Hepatocyte (in vitro differentiated cells): Measurements from ENCODE around the gene WDR19. TPM values are rescaled to one million over a fixed set of nuclear protein-coding genes. Genes with fewer than 3 reads are reported as not detected.

Experiments used
- DNase-seq: peaks from one replicate; pipeline ENCODE4 v3.0.0-alpha.2; 2016; ENCODE audit warnings: low spot score
- H2AFZ ChIP-seq: fragments of 200-600 bp; sonication (generic); 2 replicates; pipeline ENCODE4 v1.6.0; 2016; ENCODE audit warnings: antibody characterized with exemption, mild to moderate bottlenecking
- H3K27ac ChIP-seq: fragments of 200-600 bp; sonication (generic); 2 replicates; pipeline ENCODE4 v1.5.1; 2016; ENCODE audit warnings: mild to moderate bottlenecking
- H3K27me3 ChIP-seq: fragments of 200-600 bp; sonication (generic); 2 replicates; pipeline ENCODE4 v1.6.1; 2016
- H3K36me3 ChIP-seq: fragments of 200-600 bp; sonication (generic); replicated peaks from 2 replicates; pipeline ENCODE4 v1.5.1; 2016; ENCODE audit warnings: low read depth; ENCODE audit not compliant: insufficient read depth
- H3K4me1 ChIP-seq: fragments of 200-600 bp; sonication (generic); 2 replicates; pipeline ENCODE4 v1.5.1; 2016; ENCODE audit warnings: mild to moderate bottlenecking, moderate library complexity; ENCODE audit not compliant: insufficient read depth
- H3K4me2 ChIP-seq: fragments of 200-600 bp; sonication (generic); 2 replicates; pipeline ENCODE4 v1.6.0; 2016
- H3K4me3 ChIP-seq: fragments of 200-600 bp; sonication (generic); 2 replicates; pipeline ENCODE4 v1.5.1; 2016; ENCODE audit warnings: mild to moderate bottlenecking
- H3K79me2 ChIP-seq: fragments of 200-600 bp; sonication (generic); 2 replicates; pipeline ENCODE4 v1.6.0; 2017; ENCODE audit warnings: mild to moderate bottlenecking
- H3K9me2 ChIP-seq: fragments of 200-600 bp; sonication (generic); replicated peaks from 2 replicates; pipeline ENCODE4 v1.6.0; 2017; ENCODE audit warnings: mild to moderate bottlenecking; ENCODE audit not compliant: insufficient read depth
- H3K9me3 ChIP-seq: fragments of 200-600 bp; sonication (generic); 2 replicates; pipeline ENCODE4 v1.5.1; 2016; ENCODE audit warnings: low read depth, mild to moderate bottlenecking
- H4K20me1 ChIP-seq: fragments of 200-600 bp; sonication (generic); 2 replicates; pipeline ENCODE4 v1.6.0; 2016; ENCODE audit warnings: mild to moderate bottlenecking; ENCODE audit not compliant: insufficient read depth, poor library complexity, severe bottlenecking
- EZH2 ChIP-seq: fragments of 200-600 bp; sonication (generic); IDR thresholded peaks from 2 replicates; pipeline ENCODE4 v1.6.1; 2016; ENCODE audit warnings: antibody characterized with exemption, mild to moderate bottlenecking, borderline replicate concordance
- EZH2phosphoT487 ChIP-seq: fragments of 200-600 bp; sonication (generic); IDR thresholded peaks from one replicate; pipeline ENCODE4 v1.6.1; 2018; ENCODE audit warnings: antibody characterized with exemption, mild to moderate bottlenecking, low read depth, moderate library complexity; ENCODE audit not compliant: unreplicated experiment, severe bottlenecking
- WGBS: methylation state at CpG from one replicate; pipeline ENCODE4 v1.1.6; 2016; ENCODE audit warnings: low lambda C conversion rate; ENCODE audit errors: missing lambda C conversion rate; 5-methylcytosine and 5-hydroxymethylcytosine counted together
- polyA plus RNA-seq: library from polyadenylated mRNA; unstranded; fragments of >200 nt; fragmentation: Nextera tagmentation; extraction: Ambion mirVana; gene quantifications from 2 replicates; pipeline ENCODE4 v1.2.1, GENCODE V29; 2016
- small RNA-seq: library from RNA; depleted of rRNA; stranded (forward); fragments of <200 nt; gene quantifications from one replicate; pipeline ENCODE3, GENCODE V24; 2014
- total RNA-seq: library from RNA; depleted of rRNA; stranded (reverse); fragments of >200 nt; gene quantifications from 2 replicates; pipeline ENCODE4 v1.2.3, GENCODE V29; 2014
- TF ChIP-seq, protein P1 (sequence below): fragments of 200-600 bp; sonication (generic); IDR thresholded peaks from 2 replicates; pipeline ENCODE4 v1.5.1; 2016; ENCODE audit warnings: antibody characterized with exemption, mild to moderate bottlenecking; ENCODE audit not compliant: poor library complexity

WDR19 gene
- total and polyA plus RNA-seq, 2 experiments from 2014 or later = 13.6 to 30.3 TPM

DNA sequence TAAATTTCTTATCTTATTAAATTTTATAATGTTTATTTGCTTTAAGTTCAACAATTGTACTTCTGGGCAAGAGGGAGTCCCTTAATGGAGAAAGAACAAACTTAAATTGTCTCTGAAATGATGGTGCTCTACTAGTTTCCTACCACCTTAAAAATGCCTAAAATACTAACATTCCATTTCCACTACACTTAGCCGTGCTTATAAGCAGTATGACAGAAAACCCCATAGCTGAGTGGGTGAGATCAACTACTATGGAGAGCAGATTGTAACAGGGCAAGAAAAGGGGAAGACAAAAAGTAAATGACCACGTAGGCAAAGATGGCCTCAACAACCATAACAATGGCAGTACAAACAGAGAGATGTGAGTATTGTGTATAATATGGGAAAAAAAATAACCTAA lies 148.9 kb downstream of the WDR19 start:
- Histone ChIP-seq H3K4me1 (no peaks in the 10 kb centered on the region), H3K9me2 (no peaks in the 10 kb centered on the region), H3K4me3 (no peak overlapping the region), H4K20me1 (no peaks in the 10 kb centered on the region), H3K4me2 (no peak overlapping the region), H2AFZ (no peak overlapping the region), H3K27ac (no peak overlapping the region), H3K36me3 (no peaks in the 10 kb centered on the region), H3K27me3 (no peaks in the 10 kb centered on the region), H3K9me3 (no peaks in the 10 kb centered on the region), H3K79me2 (peaks cover 76% of the 10 kb centered on the region)
- no peak for TF ChIP-seq EZH2phosphoT487
- TF ChIP-seq, protein P1, sequence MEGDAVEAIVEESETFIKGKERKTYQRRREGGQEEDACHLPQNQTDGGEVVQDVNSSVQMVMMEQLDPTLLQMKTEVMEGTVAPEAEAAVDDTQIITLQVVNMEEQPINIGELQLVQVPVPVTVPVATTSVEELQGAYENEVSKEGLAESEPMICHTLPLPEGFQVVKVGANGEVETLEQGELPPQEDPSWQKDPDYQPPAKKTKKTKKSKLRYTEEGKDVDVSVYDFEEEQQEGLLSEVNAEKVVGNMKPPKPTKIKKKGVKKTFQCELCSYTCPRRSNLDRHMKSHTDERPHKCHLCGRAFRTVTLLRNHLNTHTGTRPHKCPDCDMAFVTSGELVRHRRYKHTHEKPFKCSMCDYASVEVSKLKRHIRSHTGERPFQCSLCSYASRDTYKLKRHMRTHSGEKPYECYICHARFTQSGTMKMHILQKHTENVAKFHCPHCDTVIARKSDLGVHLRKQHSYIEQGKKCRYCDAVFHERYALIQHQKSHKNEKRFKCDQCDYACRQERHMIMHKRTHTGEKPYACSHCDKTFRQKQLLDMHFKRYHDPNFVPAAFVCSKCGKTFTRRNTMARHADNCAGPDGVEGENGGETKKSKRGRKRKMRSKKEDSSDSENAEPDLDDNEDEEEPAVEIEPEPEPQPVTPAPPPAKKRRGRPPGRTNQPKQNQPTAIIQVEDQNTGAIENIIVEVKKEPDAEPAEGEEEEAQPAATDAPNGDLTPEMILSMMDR = no peak
- TF ChIP-seq EZH2 = no peak
- no peak for DNase-seq
- WGBS = 89% methylated on average over 2 of the region's 2 CpGs

Small RNA genes within 50 kb of the gene (small RNA-seq; reads per million reads assigned to genes)
- gene RNU6-32P = not detected

Other genes starting within 250 kb of the WDR19 start
- 1.3 TPM in 1 of 2 replicates, not detected in the other for gene TMEM156, start 150.1 kb upstream of the WDR19 start, total RNA-seq
- not detected in 2 replicates for gene TMEM156, start 150.1 kb upstream of the WDR19 start, polyA plus RNA-seq
- gene KLHL5, start 120.3 kb upstream of the WDR19 start, total RNA-seq = 51.6 and 58.3 TPM in 2 replicates
- 28.1 and 30.2 TPM in 2 replicates for gene KLHL5, start 120.3 kb upstream of the WDR19 start, polyA plus RNA-seq
- 44.0 and 57.5 TPM in 2 replicates for gene RFC1, start 183.8 kb downstream of the WDR19 start, total RNA-seq
- gene RFC1, start 183.8 kb downstream of the WDR19 start, polyA plus RNA-seq = 22.5 and 26.0 TPM in 2 replicates
- 18.2 and 20.3 TPM in 2 replicates for gene KLB, start 224.4 kb downstream of the WDR19 start, total RNA-seq
- 7.5 and 11.5 TPM in 2 replicates for gene KLB, start 224.4 kb downstream of the WDR19 start, polyA plus RNA-seq